Body of pancreas (tissue), 4 donors: ENCODE data around the gene GALT. TPM values are rescaled to one million over a fixed set of nuclear protein-coding genes. Genes with fewer than 3 reads are reported as not detected.

Source experiments
- ATAC-seq: fragments of 150-250 bp; one replicate; pipeline ENCODE4 v1.9.1; 2016
- DNase-seq, 4 donors: peaks; one replicate each; pipeline ENCODE4 v3.0.0-alpha.2; 2019
- H3K27ac ChIP-seq, 4 donors: fragments of 200-600 bp; sonication (generic); 1 replicate in 3 of 4; 2 replicates in 1 of 4; pipeline versions ENCODE4 v1.5.1 to v1.6.1; 2016 to 2019; ENCODE audit warnings: mild to moderate bottlenecking in 1 of 4, mixed read lengths in 1 of 4, moderate library complexity in 1 of 4
- H3K27me3 ChIP-seq, 2 donors: fragments of 200-600 bp; sonication (generic); one replicate each; pipeline ENCODE4 v1.6.0; 2016; ENCODE audit warnings: mild to moderate bottlenecking in 1 of 2
- H3K36me3 ChIP-seq, 2 donors: fragments of 200-600 bp; sonication (generic); replicated peaks in 1 of 2; 2 replicates each; pipeline ENCODE4 v1.5.1; 2016; ENCODE audit warnings: low read depth in 2 of 2; ENCODE audit not compliant: insufficient read depth in 1 of 2
- H3K4me1 ChIP-seq: fragments of 200-600 bp; sonication (generic); one replicate; pipeline ENCODE4 v1.6.0; 2016
- H3K4me3 ChIP-seq, 2 donors: fragments of 200-600 bp; sonication (generic); 1 replicate in 1 of 2; 2 replicates in 1 of 2; pipeline ENCODE4 v1.5.1; 2016 to 2019
- H3K9me3 ChIP-seq, 3 donors: fragments of 200-600 bp; sonication (generic); 1 replicate in 2 of 3; 2 replicates in 1 of 3; pipeline ENCODE4 v1.5.1; 2016
- CTCF ChIP-seq, 7 experiments: fragments of 450-650 bp in 4 of 7; fragments of 200-600 bp in 3 of 7; sonication (generic) in 3 of 7; IDR thresholded peaks; one replicate each; pipeline ENCODE4 v1.5.1; 2016 to 2019; ENCODE audit warnings: antibody characterized with exemption in 7 of 7
- POLR2A ChIP-seq, 3 donors: fragments of 450-650 bp; IDR thresholded peaks; one replicate each; pipeline ENCODE4 v1.6.1; 2016; ENCODE audit warnings: antibody characterized with exemption in 3 of 3, mild to moderate bottlenecking in 2 of 3
- WGBS, 2 donors: methylation state at CpG; one replicate each; pipeline ENCODE4 v1.1.5; 2017; 5-methylcytosine and 5-hydroxymethylcytosine counted together
- intact Hi-C: fragments of 100-400 bp; cut with DNase I; formaldehyde crosslinking; loops from one replicate; pipeline ENCODE4 v1.15.1; 2023
- total RNA-seq, 2 donors: library from RNA; depleted of rRNA; stranded (reverse); fragments of >200 nt; gene quantifications; one replicate each; pipeline ENCODE4 v1.1.0, GENCODE V29; 2016

Gene GALT
- total RNA-seq, 2 donors from 2014 or later, result 31.6 to 33.2 TPM

DNA sequence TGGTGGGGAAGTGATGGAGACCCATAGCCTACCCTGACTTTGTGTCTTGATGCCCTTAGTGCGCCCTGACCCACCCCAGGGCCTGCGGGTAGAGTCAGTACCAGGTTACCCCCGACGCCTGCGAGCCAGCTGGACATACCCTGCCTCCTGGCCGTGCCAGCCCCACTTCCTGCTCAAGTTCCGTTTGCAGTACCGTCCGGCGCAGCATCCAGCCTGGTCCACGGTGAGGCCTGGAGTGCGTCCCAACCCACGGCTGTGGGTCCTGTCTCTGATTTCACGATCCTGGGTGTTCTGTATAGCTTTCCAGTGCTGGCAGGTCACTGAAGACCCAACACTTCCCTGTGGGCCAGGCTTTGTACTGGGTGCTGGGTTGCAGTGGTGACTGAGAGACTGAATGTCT lies 12.0 kb downstream of the GALT start:
- no peak for DNase-seq
- Histone ChIP-seq H3K4me1 (peaks cover 21% of the 10 kb centered on the region), H3K4me3 (no peak overlapping the region), H3K27me3 (no peaks in the 10 kb centered on the region), H3K27ac (no peak overlapping the region), H3K9me3 (no peaks in the 10 kb centered on the region), H3K36me3 (no peaks in the 10 kb centered on the region)
- no peak for ATAC-seq
- TF ChIP-seq POLR2A (IDR thresholded peaks at IDR 0.05), result no peak
- TF ChIP-seq CTCF (IDR thresholded peaks at IDR 0.05), result no peak
- intact Hi-C loops, result no loop called here
- 82 to 88% methylated on average over 10 to 14 of the region's 14 CpGs for WGBS, 2 donors

DNA sequence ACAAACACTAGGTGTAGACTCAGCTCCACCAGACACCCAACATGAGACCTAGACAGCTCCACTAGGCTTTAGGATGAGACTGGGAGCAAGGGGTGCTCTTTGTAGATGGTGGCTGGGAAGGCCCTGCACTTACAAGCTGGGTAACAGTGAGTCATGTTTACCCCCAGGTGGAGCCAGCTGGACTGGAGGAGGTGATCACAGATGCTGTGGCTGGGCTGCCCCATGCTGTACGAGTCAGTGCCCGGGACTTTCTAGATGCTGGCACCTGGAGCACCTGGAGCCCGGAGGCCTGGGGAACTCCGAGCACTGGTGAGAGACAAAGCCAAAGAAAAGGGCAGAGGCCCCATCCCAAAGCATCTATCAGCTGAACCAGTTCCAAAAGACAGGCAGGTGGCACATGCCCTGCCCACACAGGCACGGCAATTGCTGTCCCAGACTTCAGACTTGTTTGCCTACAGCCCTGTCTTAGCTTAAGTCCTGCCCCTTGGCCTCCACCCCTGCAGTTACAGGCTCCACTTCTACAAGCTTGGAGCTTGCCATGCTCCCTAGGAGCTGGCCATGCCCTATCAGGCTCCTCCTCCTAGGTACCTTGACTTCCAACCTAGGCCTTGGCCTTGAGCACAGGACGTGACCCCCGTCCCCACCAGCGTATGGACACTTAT lies 13.2 kb downstream of the GALT start:
- Histone ChIP-seq H3K4me1 (peaks cover 12% of the 10 kb centered on the region), H3K27me3 (no peaks in the 10 kb centered on the region), H3K36me3 (no peaks in the 10 kb centered on the region), H3K27ac (no peak overlapping the region), H3K9me3 (no peaks in the 10 kb centered on the region), H3K4me3 (no peak overlapping the region)
- WGBS, 2 donors, result 60 to 85% methylated on average over 2 to 8 of the region's 8 CpGs
- TF ChIP-seq CTCF (IDR thresholded peaks at IDR 0.05) (no peak), POLR2A (IDR thresholded peaks at IDR 0.05) (no peak)
- DNase-seq (peak in 3 of 4 donors; percentile 36 to 84 (median 41)), ATAC-seq (no peak)
- intact Hi-C loops, result no loop called here

- TF ChIP-seq POLR2A (IDR thresholded peaks at IDR 0.05) (no peak), CTCF (IDR thresholded peaks at IDR 0.05) (no peak)
- no peaks in the 10 kb centered on the region for H3K27me3 ChIP-seq
- intact Hi-C loops, result no loop called here
- ATAC-seq (no peak), DNase-seq (no peak)
- peaks cover 15% of the 10 kb centered on the region for H3K4me1 ChIP-seq
- WGBS, 2 donors, result 90 to 91% methylated on average over 4 of the region's 4 CpGs
- no peak within 1 kb of the TSS for H3K4me3 ChIP-seq
- no peak within 1 kb of the TSS for H3K27ac ChIP-seq
- H3K9me3 ChIP-seq, result no peaks in the 10 kb centered on the region
- H3K36me3 ChIP-seq, result no peaks in the 10 kb centered on the region
Observed at GRCh38 chr9:34662526-34663302, 16.2 kb downstream of the GALT start, which contains the start of gene CCL27. CCL27 (minus strand) TSS chr9:34662657; CDS start chr9:34662633, 24 bp downstream.

DNA sequence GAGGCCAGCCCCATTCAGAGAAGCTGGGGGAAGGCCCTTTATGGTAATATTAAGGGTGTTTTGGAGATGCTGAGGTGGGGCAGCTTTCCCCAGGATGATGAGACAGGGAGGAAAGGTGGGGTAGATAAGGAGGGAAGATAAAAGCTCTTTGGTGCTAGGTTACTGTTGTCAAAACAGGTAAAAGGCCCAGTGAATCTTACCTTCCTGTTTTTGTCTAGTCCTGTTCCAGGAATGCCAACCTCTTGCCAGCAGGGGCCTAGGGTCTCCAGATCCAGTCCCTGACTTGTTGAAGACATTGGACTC lies 16.8 kb downstream of the GALT start:
- intact Hi-C loops, result no loop called here
- no peak overlapping the region for H3K4me3 ChIP-seq

More for the DNA sequence above, 16.8 kb downstream of the GALT start:
- Histone ChIP-seq H3K27me3 (no peaks in the 10 kb centered on the region), H3K36me3 (no peaks in the 10 kb centered on the region), H3K4me1 (peaks cover 15% of the 10 kb centered on the region), H3K9me3 (no peaks in the 10 kb centered on the region), H3K27ac (no peak overlapping the region)
- ATAC-seq (no peak), DNase-seq (no peak)
- TF ChIP-seq CTCF (IDR thresholded peaks at IDR 0.05), result no peak
- no peak for TF ChIP-seq POLR2A (IDR thresholded peaks at IDR 0.05)
